Measurements from ENCODE around the gene AK8. TPM values are rescaled to one million over a fixed set of nuclear protein-coding genes. Genes with fewer than 3 reads are reported as not detected.
A peak's percentile ranks its signal among the peaks of the same experiment; 100 is the strongest.

The AK8 gene
- polyA plus RNA-seq, 3 donors, result 0.08 TPM; not detected in 2

- no peaks in the 10 kb centered on the region for H3K9me3 ChIP-seq (replicated peaks in 1 of 2; ENCODE audit: control insufficient read depth in 1 of 2, insufficient read depth in 1 of 2, low read length in 2 of 2)
- H3K79me2 ChIP-seq (ENCODE audit: insufficient read depth, low read length), result no peaks in the 10 kb centered on the region
- Mint-ChIP-seq H3K4me1 (no peaks in the 10 kb centered on the region), H3K27ac (no peak overlapping the region), H3K36me3 (no peaks in the 10 kb centered on the region), H3K9me3 (peaks cover 0 to 1% (median 0%) of the 10 kb centered on the region in 7 donors), H3K4me3 (peak overlapping the region in 1 of 2 donors; percentile 16), H3K27me3 (ENCODE audit: low read depth in 3 of 3) (peaks cover 6 to 12% (median 7%) of the 10 kb centered on the region in 3 donors)
- DNase-seq, result no peak
- TF ChIP-seq, protein P1, sequence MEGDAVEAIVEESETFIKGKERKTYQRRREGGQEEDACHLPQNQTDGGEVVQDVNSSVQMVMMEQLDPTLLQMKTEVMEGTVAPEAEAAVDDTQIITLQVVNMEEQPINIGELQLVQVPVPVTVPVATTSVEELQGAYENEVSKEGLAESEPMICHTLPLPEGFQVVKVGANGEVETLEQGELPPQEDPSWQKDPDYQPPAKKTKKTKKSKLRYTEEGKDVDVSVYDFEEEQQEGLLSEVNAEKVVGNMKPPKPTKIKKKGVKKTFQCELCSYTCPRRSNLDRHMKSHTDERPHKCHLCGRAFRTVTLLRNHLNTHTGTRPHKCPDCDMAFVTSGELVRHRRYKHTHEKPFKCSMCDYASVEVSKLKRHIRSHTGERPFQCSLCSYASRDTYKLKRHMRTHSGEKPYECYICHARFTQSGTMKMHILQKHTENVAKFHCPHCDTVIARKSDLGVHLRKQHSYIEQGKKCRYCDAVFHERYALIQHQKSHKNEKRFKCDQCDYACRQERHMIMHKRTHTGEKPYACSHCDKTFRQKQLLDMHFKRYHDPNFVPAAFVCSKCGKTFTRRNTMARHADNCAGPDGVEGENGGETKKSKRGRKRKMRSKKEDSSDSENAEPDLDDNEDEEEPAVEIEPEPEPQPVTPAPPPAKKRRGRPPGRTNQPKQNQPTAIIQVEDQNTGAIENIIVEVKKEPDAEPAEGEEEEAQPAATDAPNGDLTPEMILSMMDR (IDR thresholded peaks at IDR 0.05), result no peak
- H3K27ac ChIP-seq (ENCODE audit: low read depth in 1 of 2, low read length in 2 of 2), result no peak overlapping the region
- no peak overlapping the region for H3K4me2 ChIP-seq (replicated peaks; ENCODE audit: extremely low read depth, low read length, poor library complexity, severe bottlenecking)
- no peak overlapping the region for H2AFZ ChIP-seq (ENCODE audit: insufficient read depth, low read depth, low read length, poor library complexity, severe bottlenecking)
- WGBS (ENCODE audit: insufficient coverage), result no CpG with 5 or more reads among the region's 11 CpGs
- no peaks in the 10 kb centered on the region for H3K36me3 ChIP-seq (replicated peaks in 1 of 2; ENCODE audit: control insufficient read depth in 1 of 2, insufficient read depth in 2 of 2, low read length in 2 of 2)
- no peaks in the 10 kb centered on the region for H3K27me3 ChIP-seq (ENCODE audit: control insufficient read depth in 2 of 2, insufficient read depth in 2 of 2, low read length in 2 of 2)
- H3K4me3 ChIP-seq (replicated peaks in 1 of 3; ENCODE audit: low read depth in 2 of 3, low read length in 3 of 3), result no peak overlapping the region
- no peaks in the 10 kb centered on the region for H4K20me1 ChIP-seq (ENCODE audit: insufficient read depth, low read length)
- intact Hi-C loops (cut with micrococcal nuclease), result no loop called here
- no peaks in the 10 kb centered on the region for H3K4me1 ChIP-seq (ENCODE audit: control insufficient read depth in 1 of 2, insufficient read depth in 2 of 2, low read length in 2 of 2)
- H3K9ac ChIP-seq (ENCODE audit: insufficient read depth, low read length, poor library complexity, severe bottlenecking), result no peak overlapping the region
Observed at GRCh38 chr9:132820169-132820944, 57.7 kb downstream of the AK8 start.

DNA sequence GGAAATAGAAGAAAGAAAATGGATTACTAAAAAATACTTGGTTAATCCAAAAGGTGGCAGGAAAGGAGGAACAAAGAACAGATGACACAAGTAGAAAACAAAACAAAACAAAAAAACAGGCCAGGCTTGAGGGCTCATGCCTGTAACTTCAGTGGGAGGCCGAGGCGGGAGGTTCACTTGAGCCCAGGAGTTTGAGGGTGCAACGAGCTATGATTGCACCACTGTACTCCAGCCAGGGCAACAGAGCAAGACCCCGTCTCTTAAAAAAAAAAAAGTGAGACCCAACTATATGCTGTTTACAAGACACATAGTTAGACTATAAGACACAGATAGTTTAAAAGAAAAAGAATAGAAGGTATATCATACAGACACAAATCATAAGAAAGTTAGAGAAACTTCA, 59.5 kb downstream of the AK8 start:
- Histone ChIP-seq H3K4me3 (replicated peaks in 1 of 3; ENCODE audit: low read depth in 2 of 3, low read length in 3 of 3) (no peak overlapping the region), H3K4me2 (replicated peaks; ENCODE audit: extremely low read depth, low read length, poor library complexity, severe bottlenecking) (no peak overlapping the region), H3K36me3 (replicated peaks in 1 of 2; ENCODE audit: control insufficient read depth in 1 of 2, insufficient read depth in 2 of 2, low read length in 2 of 2) (no peaks in the 10 kb centered on the region), H3K4me1 (ENCODE audit: control insufficient read depth in 1 of 2, insufficient read depth in 2 of 2, low read length in 2 of 2) (no peaks in the 10 kb centered on the region), H4K20me1 (ENCODE audit: insufficient read depth, low read length) (no peaks in the 10 kb centered on the region), H3K79me2 (ENCODE audit: insufficient read depth, low read length) (no peaks in the 10 kb centered on the region), H3K27ac (ENCODE audit: low read depth in 1 of 2, low read length in 2 of 2) (no peak overlapping the region), H2AFZ (ENCODE audit: insufficient read depth, low read depth, low read length, poor library complexity, severe bottlenecking) (no peak overlapping the region), H3K9ac (ENCODE audit: insufficient read depth, low read length, poor library complexity, severe bottlenecking) (no peak overlapping the region), H3K27me3 (ENCODE audit: control insufficient read depth in 2 of 2, insufficient read depth in 2 of 2, low read length in 2 of 2) (no peaks in the 10 kb centered on the region), H3K9me3 (replicated peaks in 1 of 2; ENCODE audit: control insufficient read depth in 1 of 2, insufficient read depth in 1 of 2, low read length in 2 of 2) (no peaks in the 10 kb centered on the region)
- no peak for DNase-seq
- Mint-ChIP-seq H3K9me3 (peaks cover 0 to 1% (median 0%) of the 10 kb centered on the region in 7 donors), H3K4me1 (no peaks in the 10 kb centered on the region), H3K27me3 (ENCODE audit: low read depth in 3 of 3) (peaks cover 5 to 15% (median 6%) of the 10 kb centered on the region in 3 donors), H3K27ac (no peak overlapping the region), H3K4me3 (no peak overlapping the region), H3K36me3 (no peaks in the 10 kb centered on the region)
- intact Hi-C loops (cut with micrococcal nuclease), result no loop called here
- no CpG with 5 or more reads among the region's 4 CpGs for WGBS (ENCODE audit: insufficient coverage)
- TF ChIP-seq, protein P1 (IDR thresholded peaks at IDR 0.05), result no peak
